NCI-H526 (cell line): ENCODE measurements around the gene TMEM87B.
"Not testable (repeated sequence)": the region's sequence is repeated elsewhere in the genome, so short reads cannot be mapped to it uniquely, and the experiment has no call there.

Experiments
- DNase-seq, 2 experiments: peaks; one replicate each; lab custom pipeline; 2025; lab: John Stamatoyannopoulos, UW

TMEM87B gene

GRCh38 chr2:112121682-112122254, 66.7 kb downstream of the TMEM87B start:
- peak; percentile 3 to 51 for DNase-seq

GRCh38 chr2:112129060-112129459, 74.0 kb downstream of the TMEM87B start:
- no peak for DNase-seq

- no peak for DNase-seq
Measured at GRCh38 chr2:112133344-112133743, 78.3 kb downstream of the TMEM87B start.

GRCh38 chr2:112134120-112134519, 79.1 kb downstream of the TMEM87B start:
- no peak for DNase-seq

- no peak for DNase-seq
Measured at GRCh38 chr2:112136096-112136495, 81.0 kb downstream of the TMEM87B start.

- DNase-seq, result peak in 1 of 2 experiments; percentile 26
Measured at GRCh38 chr2:112137516-112138158, 82.6 kb downstream of the TMEM87B start.

- DNase-seq, result peak in 1 of 2 experiments; percentile 52
Measured at GRCh38 chr2:112138159-112139032, 83.3 kb downstream of the TMEM87B start, which contains the start of gene FBLN7. Gene FBLN7, plus strand, starts transcription at chr2:112138385. Its CDS starts 271 bp downstream, at chr2:112138656.

GRCh38 chr2:112139033-112139614, 84.1 kb downstream of the TMEM87B start:
- DNase-seq, result not testable (repeated sequence)

- not testable (repeated sequence) for DNase-seq
Measured at GRCh38 chr2:112139661-112140204, 84.7 kb downstream of the TMEM87B start.

GRCh38 chr2:112140205-112140802, 85.2 kb downstream of the TMEM87B start:
- peak in 1 of 2 experiments; percentile 47 for DNase-seq

GRCh38 chr2:112140899-112141625, 86.0 kb downstream of the TMEM87B start:
- no peak for DNase-seq

GRCh38 chr2:112141626-112142007, 86.5 kb downstream of the TMEM87B start:
- DNase-seq, result peak; percentile 7 to 38

GRCh38 chr2:112142525-112143078, 87.5 kb downstream of the TMEM87B start:
- DNase-seq, result no peak

- no peak for DNase-seq
Measured at GRCh38 chr2:112143150-112143549, 88.1 kb downstream of the TMEM87B start.

GRCh38 chr2:112144966-112145365, 89.9 kb downstream of the TMEM87B start:
- no peak for DNase-seq

GRCh38 chr2:112147382-112148168, 92.5 kb downstream of the TMEM87B start:
- DNase-seq, result no peak

GRCh38 chr2:112148477-112148876, 93.4 kb downstream of the TMEM87B start:
- no peak for DNase-seq

GRCh38 chr2:112149194-112149593, 94.1 kb downstream of the TMEM87B start:
- DNase-seq, result no peak

GRCh38 chr2:112149866-112150435, 94.9 kb downstream of the TMEM87B start:
- DNase-seq, result no peak
